ENCODE results near the gene SELENOV. TPM values are rescaled to one million over a fixed set of nuclear protein-coding genes. Genes with fewer than 3 reads are reported as not detected.
"Not testable (repeated sequence)": the region's sequence is repeated elsewhere in the genome, so short reads cannot be mapped to it uniquely, and the experiment has no call there.

SELENOV gene
- total RNA-seq, 1 donor from 2014 or later = not detected

- H3K27ac ChIP-seq (ENCODE audit: low read depth, low read length) = no peak overlapping the region
- peak overlapping the region in 1 of 3 donors; percentile 16 for H3K9ac ChIP-seq (ENCODE audit: low read depth in 1 of 3, low read length in 3 of 3)
- no peaks in the 10 kb centered on the region for H3K9me3 ChIP-seq (ENCODE audit: control insufficient read depth in 3 of 3, low read length in 3 of 3)
- H3K4me1 ChIP-seq (ENCODE audit: control insufficient read depth in 3 of 3, insufficient read depth in 3 of 3, low read length in 3 of 3) = peaks cover 0 to 4% (median 0%) of the 10 kb centered on the region in 3 donors
- H3K27me3 ChIP-seq (ENCODE audit: control insufficient read depth in 3 of 3, insufficient read depth in 3 of 3, low read length in 3 of 3) = no peaks in the 10 kb centered on the region
- no peak overlapping the region for H3K4me3 ChIP-seq (ENCODE audit: low read length in 3 of 3)
- peaks cover 67 to 70% (median 68%) of the 10 kb centered on the region in 3 donors for H3K36me3 ChIP-seq (ENCODE audit: control insufficient read depth in 3 of 3, insufficient read depth in 3 of 3, low read length in 3 of 3)
Observed at GRCh38 chr19:39474139-39474620, 40.8 kb upstream of the SELENOV start.

- Histone ChIP-seq H3K27ac (ENCODE audit: low read depth, low read length) (no peak overlapping the region), H3K36me3 (ENCODE audit: control insufficient read depth in 3 of 3, insufficient read depth in 3 of 3, low read length in 3 of 3) (peaks cover 52 to 55% (median 52%) of the 10 kb centered on the region in 3 donors), H3K9ac (ENCODE audit: low read depth in 1 of 3, low read length in 3 of 3) (no peak overlapping the region), H3K27me3 (ENCODE audit: control insufficient read depth in 3 of 3, insufficient read depth in 3 of 3, low read length in 3 of 3) (no peaks in the 10 kb centered on the region), H3K4me1 (ENCODE audit: control insufficient read depth in 3 of 3, insufficient read depth in 3 of 3, low read length in 3 of 3) (peaks cover 0 to 8% (median 4%) of the 10 kb centered on the region in 3 donors), H3K4me3 (ENCODE audit: low read length in 3 of 3) (no peak overlapping the region), H3K9me3 (ENCODE audit: control insufficient read depth in 3 of 3, low read length in 3 of 3) (no peaks in the 10 kb centered on the region)
Observed at GRCh38 chr19:39475748-39476147, 39.2 kb upstream of the SELENOV start.

- H3K27me3 ChIP-seq (ENCODE audit: control insufficient read depth in 3 of 3, insufficient read depth in 3 of 3, low read length in 3 of 3); H3K9ac ChIP-seq (ENCODE audit: low read depth in 1 of 3, low read length in 3 of 3); H3K27ac ChIP-seq (ENCODE audit: low read depth, low read length); H3K9me3 ChIP-seq (ENCODE audit: control insufficient read depth in 3 of 3, low read length in 3 of 3); H3K4me3 ChIP-seq (ENCODE audit: low read length in 3 of 3): not testable (repeated sequence)
- H3K36me3 ChIP-seq (ENCODE audit: control insufficient read depth in 3 of 3, insufficient read depth in 3 of 3, low read length in 3 of 3) = peaks cover 18 to 25% (median 24%) of the 10 kb centered on the region in 3 donors
- peaks cover 11 to 22% (median 18%) of the 10 kb centered on the region in 3 donors for H3K4me1 ChIP-seq (ENCODE audit: control insufficient read depth in 3 of 3, insufficient read depth in 3 of 3, low read length in 3 of 3)
Observed at GRCh38 chr19:39479319-39479801, 35.6 kb upstream of the SELENOV start.

- no peaks in the 10 kb centered on the region for H3K9me3 ChIP-seq (ENCODE audit: control insufficient read depth in 3 of 3, low read length in 3 of 3)
- H3K36me3 ChIP-seq (ENCODE audit: control insufficient read depth in 3 of 3, insufficient read depth in 3 of 3, low read length in 3 of 3) = peaks cover 13 to 20% (median 19%) of the 10 kb centered on the region in 3 donors
- H3K27ac ChIP-seq (ENCODE audit: low read depth, low read length) = peak overlapping the region; percentile 88
- peak overlapping the region; percentile 93 to 97 (median 94) for H3K9ac ChIP-seq (ENCODE audit: low read depth in 1 of 3, low read length in 3 of 3)
- H3K4me1 ChIP-seq (ENCODE audit: control insufficient read depth in 3 of 3, insufficient read depth in 3 of 3, low read length in 3 of 3) = peaks cover 11 to 22% (median 18%) of the 10 kb centered on the region in 3 donors
- no peaks in the 10 kb centered on the region for H3K27me3 ChIP-seq (ENCODE audit: control insufficient read depth in 3 of 3, insufficient read depth in 3 of 3, low read length in 3 of 3)
- peak overlapping the region; percentile 90 to 99 (median 99) for H3K4me3 ChIP-seq (ENCODE audit: low read length in 3 of 3)
Observed at GRCh38 chr19:39479916-39480315, 35.0 kb upstream of the SELENOV start.

- Histone ChIP-seq H3K9ac (ENCODE audit: low read depth in 1 of 3, low read length in 3 of 3) (peak within 1 kb of the TSS; percentile 93 to 99 (median 97)), H3K27me3 (ENCODE audit: control insufficient read depth in 3 of 3, insufficient read depth in 3 of 3, low read length in 3 of 3) (no peaks in the 10 kb centered on the region), H3K4me3 (ENCODE audit: low read length in 3 of 3) (peak within 1 kb of the TSS; percentile 99 to 100 (median 99)), H3K27ac (ENCODE audit: low read depth, low read length) (peak within 1 kb of the TSS; percentile 88), H3K36me3 (ENCODE audit: control insufficient read depth in 3 of 3, insufficient read depth in 3 of 3, low read length in 3 of 3) (peaks cover 11 to 19% (median 17%) of the 10 kb centered on the region in 3 donors), H3K4me1 (ENCODE audit: control insufficient read depth in 3 of 3, insufficient read depth in 3 of 3, low read length in 3 of 3) (peaks cover 11 to 22% (median 18%) of the 10 kb centered on the region in 3 donors), H3K9me3 (ENCODE audit: control insufficient read depth in 3 of 3, low read length in 3 of 3) (no peaks in the 10 kb centered on the region)
Observed at GRCh38 chr19:39480337-39481228, 34.4 kb upstream of the SELENOV start, which contains the start of gene TIMM50. TIMM50 (plus strand) TSS chr19:39480838; CDS start chr19:39480854, 16 bp downstream.

- Histone ChIP-seq H3K9me3 (ENCODE audit: control insufficient read depth in 3 of 3, low read length in 3 of 3) (no peaks in the 10 kb centered on the region), H3K4me3 (ENCODE audit: low read length in 3 of 3) (peak overlapping the region; percentile 99 to 100 (median 99)), H3K27ac (ENCODE audit: low read depth, low read length) (peak overlapping the region; percentile 88), H3K27me3 (ENCODE audit: control insufficient read depth in 3 of 3, insufficient read depth in 3 of 3, low read length in 3 of 3) (no peaks in the 10 kb centered on the region), H3K4me1 (ENCODE audit: control insufficient read depth in 3 of 3, insufficient read depth in 3 of 3, low read length in 3 of 3) (peaks cover 11 to 22% (median 14%) of the 10 kb centered on the region in 3 donors), H3K36me3 (ENCODE audit: control insufficient read depth in 3 of 3, insufficient read depth in 3 of 3, low read length in 3 of 3) (peaks cover 11 to 19% (median 17%) of the 10 kb centered on the region in 3 donors), H3K9ac (ENCODE audit: low read depth in 1 of 3, low read length in 3 of 3) (peak overlapping the region; percentile 93 to 99 (median 97))
Observed at GRCh38 chr19:39481229-39481545, 33.8 kb upstream of the SELENOV start.

- H3K9ac ChIP-seq (ENCODE audit: low read depth in 1 of 3, low read length in 3 of 3) = peak overlapping the region; percentile 93 to 99 (median 97)
- peak overlapping the region; percentile 99 to 100 (median 99) for H3K4me3 ChIP-seq (ENCODE audit: low read length in 3 of 3)
- peaks cover 11 to 22% (median 14%) of the 10 kb centered on the region in 3 donors for H3K4me1 ChIP-seq (ENCODE audit: control insufficient read depth in 3 of 3, insufficient read depth in 3 of 3, low read length in 3 of 3)
- H3K36me3 ChIP-seq (ENCODE audit: control insufficient read depth in 3 of 3, insufficient read depth in 3 of 3, low read length in 3 of 3) = peaks cover 14 to 21% (median 18%) of the 10 kb centered on the region in 3 donors
- no peaks in the 10 kb centered on the region for H3K9me3 ChIP-seq (ENCODE audit: control insufficient read depth in 3 of 3, low read length in 3 of 3)
- H3K27ac ChIP-seq (ENCODE audit: low read depth, low read length) = no peak overlapping the region
- no peaks in the 10 kb centered on the region for H3K27me3 ChIP-seq (ENCODE audit: control insufficient read depth in 3 of 3, insufficient read depth in 3 of 3, low read length in 3 of 3)
Observed at GRCh38 chr19:39481676-39482075, 33.3 kb upstream of the SELENOV start.

GRCh38 chr19:39483141-39483540 is 31.8 kb upstream of the SELENOV start:
- peaks cover 11 to 22% (median 14%) of the 10 kb centered on the region in 3 donors for H3K4me1 ChIP-seq (ENCODE audit: control insufficient read depth in 3 of 3, insufficient read depth in 3 of 3, low read length in 3 of 3)
- H3K27ac ChIP-seq (ENCODE audit: low read depth, low read length) = no peak overlapping the region
- no peak overlapping the region for H3K4me3 ChIP-seq (ENCODE audit: low read length in 3 of 3)
- H3K9ac ChIP-seq (ENCODE audit: low read depth in 1 of 3, low read length in 3 of 3) = no peak overlapping the region
- no peaks in the 10 kb centered on the region for H3K9me3 ChIP-seq (ENCODE audit: control insufficient read depth in 3 of 3, low read length in 3 of 3)
- H3K27me3 ChIP-seq (ENCODE audit: control insufficient read depth in 3 of 3, insufficient read depth in 3 of 3, low read length in 3 of 3) = no peaks in the 10 kb centered on the region
- peaks cover 23 to 28% (median 24%) of the 10 kb centered on the region in 3 donors for H3K36me3 ChIP-seq (ENCODE audit: control insufficient read depth in 3 of 3, insufficient read depth in 3 of 3, low read length in 3 of 3)

GRCh38 chr19:39489756-39490155 is 25.2 kb upstream of the SELENOV start:
- H3K9me3 ChIP-seq (ENCODE audit: control insufficient read depth in 3 of 3, low read length in 3 of 3) = no peaks in the 10 kb centered on the region
- H3K4me3 ChIP-seq (ENCODE audit: low read length in 3 of 3) = no peak overlapping the region
- no peak overlapping the region for H3K9ac ChIP-seq (ENCODE audit: low read depth in 1 of 3, low read length in 3 of 3)
- no peaks in the 10 kb centered on the region for H3K27me3 ChIP-seq (ENCODE audit: control insufficient read depth in 3 of 3, insufficient read depth in 3 of 3, low read length in 3 of 3)
- no peak overlapping the region for H3K27ac ChIP-seq (ENCODE audit: low read depth, low read length)
- peaks cover 41 to 43% (median 42%) of the 10 kb centered on the region in 3 donors for H3K36me3 ChIP-seq (ENCODE audit: control insufficient read depth in 3 of 3, insufficient read depth in 3 of 3, low read length in 3 of 3)
- H3K4me1 ChIP-seq (ENCODE audit: control insufficient read depth in 3 of 3, insufficient read depth in 3 of 3, low read length in 3 of 3) = no peaks in the 10 kb centered on the region

GRCh38 chr19:39492225-39492624 is 22.7 kb upstream of the SELENOV start:
- Histone ChIP-seq H3K9me3 (ENCODE audit: control insufficient read depth in 3 of 3, low read length in 3 of 3) (no peaks in the 10 kb centered on the region), H3K27me3 (ENCODE audit: control insufficient read depth in 3 of 3, insufficient read depth in 3 of 3, low read length in 3 of 3) (peaks cover 9 to 13% (median 12%) of the 10 kb centered on the region in 3 donors), H3K4me3 (ENCODE audit: low read length in 3 of 3) (no peak overlapping the region), H3K4me1 (ENCODE audit: control insufficient read depth in 3 of 3, insufficient read depth in 3 of 3, low read length in 3 of 3) (no peaks in the 10 kb centered on the region), H3K9ac (ENCODE audit: low read depth in 1 of 3, low read length in 3 of 3) (no peak overlapping the region), H3K27ac (ENCODE audit: low read depth, low read length) (no peak overlapping the region), H3K36me3 (ENCODE audit: control insufficient read depth in 3 of 3, insufficient read depth in 3 of 3, low read length in 3 of 3) (peaks cover 24 to 29% (median 27%) of the 10 kb centered on the region in 3 donors)

Data from skeletal muscle tissue (tissue), 4 donors.